Thymus (tissue), 11 donors: ENCODE data around the gene CAV1. TPM values are rescaled to one million over a fixed set of nuclear protein-coding genes. Genes with fewer than 3 reads are reported as not detected.

Experiments used
- DNase-seq, 9 donors: peaks; one replicate each; pipeline ENCODE4 v3.0.0-alpha.2; 2013; ENCODE audit warnings: low spot score in 9 of 9, low read depth in 6 of 9, missing footprints in 1 of 9
- H3K27ac ChIP-seq, 2 donors: one replicate each; pipeline ENCODE4 v1.5.1; 2013; ENCODE audit warnings: control low read depth in 1 of 2, low read depth in 1 of 2, low read length in 1 of 2, mild to moderate bottlenecking in 1 of 2, moderate library complexity in 1 of 2
- H3K27me3 ChIP-seq, 2 donors: one replicate each; pipeline ENCODE4 v1.5.1; 2013; ENCODE audit warnings: low read length in 1 of 2; ENCODE audit not compliant: control insufficient read depth in 2 of 2, insufficient read depth in 1 of 2
- H3K36me3 ChIP-seq, 2 donors: one replicate each; pipeline ENCODE4 v1.5.1; 2013; ENCODE audit warnings: low read length in 1 of 2, mild to moderate bottlenecking in 1 of 2, moderate library complexity in 1 of 2; ENCODE audit not compliant: control insufficient read depth in 2 of 2, insufficient read depth in 2 of 2
- H3K4me1 ChIP-seq, 2 donors: one replicate each; pipeline ENCODE4 v1.5.1; 2013; ENCODE audit warnings: low read length in 2 of 2; ENCODE audit not compliant: control insufficient read depth in 2 of 2, insufficient read depth in 2 of 2
- H3K4me3 ChIP-seq, 2 donors: one replicate each; pipeline ENCODE4 v1.5.1; 2013; ENCODE audit warnings: low read length in 2 of 2, control low read depth in 1 of 2, mild to moderate bottlenecking in 1 of 2
- H3K9me3 ChIP-seq, 2 donors: one replicate each; pipeline ENCODE4 v1.5.1; 2013; ENCODE audit warnings: low read length in 1 of 2, mild to moderate bottlenecking in 1 of 2; ENCODE audit not compliant: control insufficient read depth in 2 of 2, insufficient read depth in 1 of 2
- WGBS: extraction: QIAGEN DNeasy Blood & Tissue Kit; methylation state at CpG from one replicate; pipeline ENCODE4 v1.1.7; 2013; 5-methylcytosine and 5-hydroxymethylcytosine counted together
- polyA plus RNA-seq: library from polyadenylated mRNA; stranded (reverse); fragments of 200-250 nt; gene quantifications from one replicate; pipeline ENCODE4 v1.2.3, GENCODE V29; 2013
- total RNA-seq: library from RNA; stranded (reverse); fragments of 120-200 nt; gene quantifications from one replicate; pipeline ENCODE4 v1.2.4, GENCODE V29; 2013
- donor health status: healthy.

Gene CAV1
- total and polyA plus RNA-seq, 2 donors = 26.4 to 50.6 TPM

GRCh38 chr7:116534790-116535189 lies 10.0 kb downstream of the CAV1 start:
- no peak for DNase-seq
- 97% methylated on average over 2 of the region's 2 CpGs for WGBS
- Histone ChIP-seq H3K27ac (no peak overlapping the region), H3K9me3 (peaks cover 0 to 3% of the 10 kb centered on the region in 2 donors), H3K4me3 (no peak overlapping the region), H3K4me1 (no peaks in the 10 kb centered on the region), H3K36me3 (no peaks in the 10 kb centered on the region), H3K27me3 (no peaks in the 10 kb centered on the region)

GRCh38 chr7:116535416-116535815 lies 10.6 kb downstream of the CAV1 start:
- peaks cover 0 to 3% of the 10 kb centered on the region in 2 donors for H3K9me3 ChIP-seq
- H3K4me1 ChIP-seq = no peaks in the 10 kb centered on the region
- H3K27ac ChIP-seq = no peak overlapping the region
- 87% methylated on average over 1 of the region's 1 CpG for WGBS
- DNase-seq = no peak
- no peaks in the 10 kb centered on the region for H3K27me3 ChIP-seq
- H3K4me3 ChIP-seq = no peak overlapping the region
- H3K36me3 ChIP-seq = no peaks in the 10 kb centered on the region

- H3K9me3 ChIP-seq = peaks cover 0 to 3% of the 10 kb centered on the region in 2 donors
- H3K36me3 ChIP-seq = no peaks in the 10 kb centered on the region
- H3K27me3 ChIP-seq = no peaks in the 10 kb centered on the region
- no peaks in the 10 kb centered on the region for H3K4me1 ChIP-seq
- no peak overlapping the region for H3K4me3 ChIP-seq
- no peak for DNase-seq
- no peak overlapping the region for H3K27ac ChIP-seq
- 82% methylated on average over 2 of the region's 2 CpGs for WGBS
These were observed 13.3 kb downstream of the CAV1 start for GRCh38 chr7:116538138-116538537.

DNA sequence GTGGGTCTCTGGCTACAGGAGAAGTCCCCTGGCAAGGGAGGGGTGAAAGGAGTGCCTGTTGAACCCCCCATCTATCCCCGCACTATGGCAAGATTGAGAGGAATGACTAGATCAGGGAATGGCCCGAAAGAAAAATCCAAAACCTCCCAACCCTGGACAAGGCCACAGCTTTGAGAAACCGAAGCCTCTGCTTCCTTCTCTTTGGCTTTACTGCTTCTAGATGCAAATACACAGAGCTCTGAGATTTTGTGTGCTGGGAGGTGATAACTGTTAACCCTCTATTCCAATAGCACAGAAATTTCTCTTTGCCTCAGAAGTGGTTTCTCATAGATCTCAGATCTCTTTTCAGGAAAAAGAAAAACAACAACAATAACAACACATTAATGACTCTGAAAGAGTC lies 15.0 kb downstream of the CAV1 start:
- DNase-seq = no peak
- Histone ChIP-seq H3K9me3 (peaks cover 0 to 3% of the 10 kb centered on the region in 2 donors), H3K4me1 (no peaks in the 10 kb centered on the region), H3K36me3 (no peaks in the 10 kb centered on the region), H3K4me3 (no peak overlapping the region), H3K27me3 (no peaks in the 10 kb centered on the region), H3K27ac (no peak overlapping the region)
- WGBS = 96% methylated on average over 3 of the region's 3 CpGs

- Histone ChIP-seq H3K27me3 (no peaks in the 10 kb centered on the region), H3K4me1 (no peaks in the 10 kb centered on the region), H3K9me3 (peaks cover 0 to 3% of the 10 kb centered on the region in 2 donors), H3K27ac (no peak overlapping the region), H3K36me3 (no peaks in the 10 kb centered on the region), H3K4me3 (no peak overlapping the region)
- DNase-seq = no peak
These were observed 15.9 kb downstream of the CAV1 start for GRCh38 chr7:116540743-116541142.

- no peaks in the 10 kb centered on the region for H3K4me1 ChIP-seq
- DNase-seq = no peak
- WGBS = 89% methylated on average over 3 of the region's 3 CpGs
These were observed 17.1 kb downstream of the CAV1 start for GRCh38 chr7:116541951-116542350.

DNA sequence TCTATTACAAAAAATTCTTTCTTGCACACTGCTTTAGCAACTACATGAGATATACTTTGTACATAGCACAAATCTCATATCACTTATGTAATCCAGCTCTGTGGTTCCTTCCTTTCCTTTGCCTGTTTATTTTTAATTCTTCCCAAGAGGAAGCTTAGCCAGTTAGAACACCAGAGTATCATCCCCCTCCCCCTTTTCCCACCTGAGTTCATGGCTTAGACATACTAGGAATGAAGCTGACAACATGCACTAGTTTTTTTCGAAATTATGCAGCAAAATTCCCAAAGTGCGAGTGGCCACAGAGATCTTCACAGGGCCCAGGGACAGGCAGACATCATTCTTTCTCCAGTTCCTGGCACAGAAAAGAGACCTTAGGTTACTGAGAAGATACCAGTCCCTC lies 17.8 kb downstream of the CAV1 start:
- Histone ChIP-seq H3K4me1 (no peaks in the 10 kb centered on the region), H3K36me3 (no peaks in the 10 kb centered on the region), H3K4me3 (no peak overlapping the region), H3K9me3 (peaks cover 0 to 3% of the 10 kb centered on the region in 2 donors), H3K27me3 (no peaks in the 10 kb centered on the region), H3K27ac (no peak overlapping the region)
- DNase-seq = no peak
- 95% methylated on average over 2 of the region's 2 CpGs for WGBS

More at GRCh38 chr7:116541951-116542350, 17.1 kb downstream of the CAV1 start:
- Histone ChIP-seq H3K27me3 (no peaks in the 10 kb centered on the region), H3K4me3 (no peak overlapping the region), H3K9me3 (peaks cover 0 to 3% of the 10 kb centered on the region in 2 donors), H3K27ac (no peak overlapping the region), H3K36me3 (no peaks in the 10 kb centered on the region)

- 94% methylated on average over 2 of the region's 2 CpGs for WGBS
- Histone ChIP-seq H3K27ac (no peak overlapping the region), H3K36me3 (no peaks in the 10 kb centered on the region), H3K9me3 (peaks cover 0 to 3% of the 10 kb centered on the region in 2 donors), H3K4me3 (no peak overlapping the region), H3K27me3 (no peaks in the 10 kb centered on the region), H3K4me1 (no peaks in the 10 kb centered on the region)
- no peak for DNase-seq
These were observed 18.8 kb downstream of the CAV1 start for GRCh38 chr7:116543664-116544063.

DNA sequence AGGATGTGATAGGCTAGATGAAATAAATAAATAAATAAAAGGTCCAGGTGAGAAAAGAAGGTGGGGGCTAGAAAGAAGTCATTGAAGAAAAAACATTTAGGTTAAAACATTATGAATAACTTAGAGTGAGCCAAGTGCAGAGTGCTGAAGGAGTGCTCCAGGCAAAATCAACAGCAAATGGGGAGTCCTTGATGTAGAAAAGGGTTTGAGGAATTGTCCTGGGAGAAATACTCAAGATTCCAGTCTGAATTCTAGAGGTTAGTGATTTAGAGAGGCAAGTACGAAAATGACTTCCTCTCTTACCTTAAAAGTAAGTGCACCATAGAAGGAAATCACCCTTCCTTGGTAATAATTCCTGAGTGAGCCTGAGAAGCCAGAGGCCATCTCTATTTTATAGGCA lies 19.7 kb downstream of the CAV1 start:
- Histone ChIP-seq H3K27ac (no peak overlapping the region), H3K4me1 (no peaks in the 10 kb centered on the region), H3K27me3 (no peaks in the 10 kb centered on the region), H3K9me3 (no peaks in the 10 kb centered on the region), H3K4me3 (no peak overlapping the region), H3K36me3 (no peaks in the 10 kb centered on the region)
- 88% methylated on average over 1 of the region's 1 CpG for WGBS
- no peak for DNase-seq
